Vagina (tissue), 2 donors: ENCODE measurements around the gene FKBP10. TPM values are rescaled to one million over a fixed set of nuclear protein-coding genes. Genes with fewer than 3 reads are reported as not detected.

Experiments used
- DNase-seq, 2 donors: peaks; one replicate each; pipeline ENCODE4 v3.0.0-alpha.2; 2017; ENCODE audit errors: extremely low spot score in 2 of 2
- H3K27ac ChIP-seq: fragments of 200-600 bp; sonication (generic); one replicate; pipeline ENCODE4 v1.5.1; 2019
- H3K27me3 ChIP-seq: fragments of 200-600 bp; sonication (generic); one replicate; pipeline ENCODE4 v1.5.1; 2019
- H3K36me3 ChIP-seq, 2 donors: fragments of 200-600 bp; sonication (generic); one replicate each; pipeline ENCODE4 v1.5.1; 2017 to 2019
- H3K4me1 ChIP-seq: fragments of 200-600 bp; sonication (generic); one replicate; pipeline ENCODE4 v1.5.1; 2019
- H3K4me3 ChIP-seq, 2 donors: fragments of 200-600 bp; sonication (generic); 1 replicate in 1 of 2; 2 replicates in 1 of 2; pipeline ENCODE4 v1.5.1; 2016 to 2019
- H3K9me3 ChIP-seq: fragments of 200-600 bp; sonication (generic); one replicate; pipeline ENCODE4 v1.5.1; 2019
- CTCF ChIP-seq, 3 experiments: fragments of 450-650 bp in 2 of 3; fragments of 200-600 bp in 1 of 3; sonication (generic) in 1 of 3; IDR thresholded peaks; one replicate each; pipeline ENCODE4 v1.5.1; 2017 to 2019; ENCODE audit warnings: antibody characterized with exemption in 3 of 3, mild to moderate bottlenecking in 2 of 3, moderate library complexity in 2 of 3
- POLR2A ChIP-seq, 2 donors: fragments of 450-650 bp; IDR thresholded peaks; one replicate each; pipeline ENCODE4 v1.6.1; 2017; ENCODE audit warnings: antibody characterized with exemption in 2 of 2, mild to moderate bottlenecking in 2 of 2, moderate library complexity in 2 of 2
- POLR2AphosphoS5 ChIP-seq, 2 donors: sonication (generic); formaldehyde crosslinking; IDR thresholded peaks; one replicate each; pipeline ENCODE4 v1.9.0; 2017; ENCODE audit warnings: antibody characterized with exemption in 2 of 2, mild to moderate bottlenecking in 2 of 2, low read depth in 1 of 2; ENCODE audit not compliant: insufficient read depth in 1 of 2
- intact Hi-C: fragments of 100-400 bp; cut with DNase I; formaldehyde crosslinking; loops from one replicate; pipeline ENCODE4 v1.15.1; 2023
- total RNA-seq: library from RNA; depleted of rRNA; stranded (reverse); fragments of >200 nt; gene quantifications from one replicate; pipeline ENCODE4 v1.2.3, GENCODE V29; 2016

FKBP10 gene, protein sequence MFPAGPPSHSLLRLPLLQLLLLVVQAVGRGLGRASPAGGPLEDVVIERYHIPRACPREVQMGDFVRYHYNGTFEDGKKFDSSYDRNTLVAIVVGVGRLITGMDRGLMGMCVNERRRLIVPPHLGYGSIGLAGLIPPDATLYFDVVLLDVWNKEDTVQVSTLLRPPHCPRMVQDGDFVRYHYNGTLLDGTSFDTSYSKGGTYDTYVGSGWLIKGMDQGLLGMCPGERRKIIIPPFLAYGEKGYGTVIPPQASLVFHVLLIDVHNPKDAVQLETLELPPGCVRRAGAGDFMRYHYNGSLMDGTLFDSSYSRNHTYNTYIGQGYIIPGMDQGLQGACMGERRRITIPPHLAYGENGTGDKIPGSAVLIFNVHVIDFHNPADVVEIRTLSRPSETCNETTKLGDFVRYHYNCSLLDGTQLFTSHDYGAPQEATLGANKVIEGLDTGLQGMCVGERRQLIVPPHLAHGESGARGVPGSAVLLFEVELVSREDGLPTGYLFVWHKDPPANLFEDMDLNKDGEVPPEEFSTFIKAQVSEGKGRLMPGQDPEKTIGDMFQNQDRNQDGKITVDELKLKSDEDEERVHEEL
- 53.5 TPM for total RNA-seq

DNA sequence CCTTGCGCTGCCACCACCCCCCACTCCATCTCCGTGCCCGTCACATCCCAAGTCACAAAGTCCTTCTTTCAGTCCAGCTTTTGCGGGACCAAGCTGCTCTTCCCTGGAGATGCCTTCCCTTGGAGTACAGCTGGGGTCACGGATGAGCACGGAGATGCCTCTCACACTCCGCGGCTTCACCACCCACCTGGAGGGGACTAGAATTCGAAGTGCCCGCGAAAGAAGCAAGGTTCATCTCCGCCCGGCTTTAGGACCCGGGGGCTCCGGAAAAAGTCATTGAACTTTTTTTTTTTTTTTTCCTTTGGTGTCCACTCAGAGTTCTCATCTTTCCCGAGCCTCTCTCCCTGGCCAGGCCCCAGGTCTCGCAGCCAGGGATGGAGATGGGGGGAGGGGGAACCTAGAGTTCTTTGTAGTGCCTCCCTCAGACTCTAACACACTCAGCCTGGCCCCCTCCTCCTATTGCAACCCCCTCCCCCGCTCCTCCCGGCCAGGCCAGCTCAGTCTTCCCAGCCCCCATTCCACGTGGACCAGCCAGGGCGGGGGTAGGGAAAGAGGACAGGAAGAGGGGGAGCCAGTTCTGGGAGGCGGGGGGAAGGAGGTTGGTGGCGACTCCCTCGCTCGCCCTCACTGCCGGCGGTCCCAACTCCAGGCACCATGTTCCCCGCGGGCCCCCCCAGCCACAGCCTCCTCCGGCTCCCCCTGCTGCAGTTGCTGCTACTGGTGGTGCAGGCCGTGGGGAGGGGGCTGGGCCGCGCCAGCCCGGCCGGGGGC is at the start of gene FKBP10:
Gene FKBP10, plus strand, starts transcription at position 624 of the 771 bp plus-strand sequence. Its CDS starts 31 bp downstream, at position 655.
- Histone ChIP-seq H3K9me3 (no peaks in the 10 kb centered on the region), H3K4me3 (peak within 1 kb of the TSS; percentile 66 to 83), H3K36me3 (no peaks in the 10 kb centered on the region), H3K27me3 (no peaks in the 10 kb centered on the region), H3K27ac (peak within 1 kb of the TSS; percentile 87), H3K4me1 (peaks cover 33% of the 10 kb centered on the region)
- TF ChIP-seq CTCF (IDR thresholded peaks at IDR 0.05) (peak in 1 of 3 experiments; percentile 10), POLR2A (IDR thresholded peaks at IDR 0.05) (no peak), POLR2AphosphoS5 (IDR thresholded peaks at IDR 0.05; ENCODE audit: insufficient read depth in 1 of 2, low read depth in 1 of 2) (peak in 1 of 2 donors; percentile 76)
- no peak for DNase-seq
- intact Hi-C loops = no loop called here

- Histone ChIP-seq H3K4me3 (no peak overlapping the region), H3K27ac (no peak overlapping the region), H3K4me1 (no peaks in the 10 kb centered on the region), H3K9me3 (no peaks in the 10 kb centered on the region), H3K27me3 (no peaks in the 10 kb centered on the region), H3K36me3 (peaks cover 0 to 83% of the 10 kb centered on the region in 2 donors)
- intact Hi-C loops = no loop called here
- no peak for TF ChIP-seq CTCF (IDR thresholded peaks at IDR 0.05)
- no peak for TF ChIP-seq POLR2A (IDR thresholded peaks at IDR 0.05)
- no peak for TF ChIP-seq POLR2AphosphoS5 (IDR thresholded peaks at IDR 0.05; ENCODE audit: insufficient read depth in 1 of 2, low read depth in 1 of 2)
- DNase-seq = no peak
These were observed 49.5 kb upstream of the FKBP10 start for GRCh38 chr17:41763327-41763726.

GRCh38 chr17:41766135-41766534 is 46.7 kb upstream of the FKBP10 start:
- no peak for TF ChIP-seq CTCF (IDR thresholded peaks at IDR 0.05)
- TF ChIP-seq POLR2AphosphoS5 (IDR thresholded peaks at IDR 0.05; ENCODE audit: insufficient read depth in 1 of 2, low read depth in 1 of 2) = no peak
- TF ChIP-seq POLR2A (IDR thresholded peaks at IDR 0.05) = no peak
- DNase-seq = no peak

DNA sequence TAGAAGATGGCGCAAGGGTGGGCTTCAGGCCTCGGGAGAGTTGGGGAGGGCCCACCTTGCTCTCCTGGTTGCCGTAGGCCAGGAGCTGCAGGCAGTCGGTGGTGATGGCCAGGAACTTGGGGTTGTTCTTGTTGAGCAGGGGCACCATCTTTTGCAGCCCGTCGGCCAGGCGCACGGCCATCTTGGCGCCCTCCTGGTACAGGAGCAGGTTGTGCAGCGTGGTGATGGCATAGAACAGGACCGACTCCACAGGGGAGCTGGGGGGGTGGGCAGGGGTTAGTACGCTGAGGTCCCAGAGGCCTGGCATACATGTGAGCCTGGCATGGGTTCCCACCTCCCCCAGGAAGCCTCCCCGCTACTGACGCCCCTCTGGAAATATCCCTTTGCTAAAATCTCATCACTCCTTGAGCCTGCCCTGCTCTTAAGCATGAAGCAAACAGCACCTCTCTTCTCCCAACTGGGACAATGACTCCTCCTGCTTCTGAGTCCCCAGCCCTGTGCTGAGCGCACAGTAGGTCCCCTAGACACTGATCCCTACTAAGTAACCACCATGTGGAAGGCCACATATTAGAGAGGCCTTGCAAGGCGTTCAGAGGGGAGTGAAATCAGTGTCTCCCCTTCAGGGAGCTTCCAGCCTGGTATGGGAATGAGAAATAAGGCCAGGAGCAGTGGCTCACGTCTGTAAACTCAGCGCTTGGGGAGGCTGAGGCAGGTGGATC is 45.3 kb upstream of the FKBP10 start:
- DNase-seq = no peak
- H3K4me1 ChIP-seq = peaks cover 24% of the 10 kb centered on the region
- H3K36me3 ChIP-seq = peaks cover 0 to 78% of the 10 kb centered on the region in 2 donors
- no peak overlapping the region for H3K27ac ChIP-seq
- intact Hi-C loops = no loop called here
- no peak for TF ChIP-seq POLR2AphosphoS5 (IDR thresholded peaks at IDR 0.05; ENCODE audit: insufficient read depth in 1 of 2, low read depth in 1 of 2)
- TF ChIP-seq CTCF (IDR thresholded peaks at IDR 0.05) = no peak
- TF ChIP-seq POLR2A (IDR thresholded peaks at IDR 0.05) = no peak
- H3K9me3 ChIP-seq = no peaks in the 10 kb centered on the region
- no peak overlapping the region for H3K4me3 ChIP-seq
- no peaks in the 10 kb centered on the region for H3K27me3 ChIP-seq

More at GRCh38 chr17:41766135-41766534, 46.7 kb upstream of the FKBP10 start:
- H3K36me3 ChIP-seq = peaks cover 0 to 87% of the 10 kb centered on the region in 2 donors
- no peak overlapping the region for H3K27ac ChIP-seq
- peaks cover 11% of the 10 kb centered on the region for H3K4me1 ChIP-seq
- no peak overlapping the region for H3K4me3 ChIP-seq
- no peaks in the 10 kb centered on the region for H3K27me3 ChIP-seq
- H3K9me3 ChIP-seq = no peaks in the 10 kb centered on the region
- intact Hi-C loops = no loop called here
